Esophagus squamous epithelium (tissue), 4 donors: ENCODE measurements around the gene ABHD1.

Source experiments
- POLR2A ChIP-seq, 4 donors: fragments of 450-650 bp; IDR thresholded peaks; one replicate each; pipeline ENCODE4 v1.6.1; 2017; ENCODE audit warnings: antibody characterized with exemption in 4 of 4, mild to moderate bottlenecking in 4 of 4, moderate library complexity in 3 of 4
- TF ChIP-seq, protein P1 (sequence below), 6 experiments: fragments of 450-650 bp in 4 of 6; fragments of 200-600 bp in 2 of 6; sonication (generic) in 2 of 6; IDR thresholded peaks; one replicate each; pipeline ENCODE4 v1.5.1; 2016 to 2019; ENCODE audit warnings: antibody characterized with exemption in 6 of 6, mild to moderate bottlenecking in 4 of 6, moderate library complexity in 4 of 6

DNA sequence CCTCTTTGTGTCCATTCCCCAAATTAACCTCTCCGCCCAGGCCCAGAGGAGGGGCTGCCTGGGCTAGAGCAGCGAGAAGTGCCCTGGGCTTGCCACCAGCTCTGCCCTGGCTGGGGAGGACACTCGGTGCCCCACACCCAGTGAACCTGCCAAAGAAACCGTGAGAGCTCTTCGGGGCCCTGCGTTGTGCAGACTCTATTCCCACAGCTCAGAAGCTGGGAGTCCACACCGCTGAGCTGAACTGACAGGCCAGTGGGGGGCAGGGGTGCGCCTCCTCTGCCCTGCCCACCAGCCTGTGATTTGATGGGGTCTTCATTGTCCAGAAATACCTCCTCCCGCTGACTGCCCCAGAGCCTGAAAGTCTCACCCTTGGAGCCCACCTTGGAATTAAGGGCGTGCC, 23.6 kb upstream of the ABHD1 start:
- TF ChIP-seq, protein P1, sequence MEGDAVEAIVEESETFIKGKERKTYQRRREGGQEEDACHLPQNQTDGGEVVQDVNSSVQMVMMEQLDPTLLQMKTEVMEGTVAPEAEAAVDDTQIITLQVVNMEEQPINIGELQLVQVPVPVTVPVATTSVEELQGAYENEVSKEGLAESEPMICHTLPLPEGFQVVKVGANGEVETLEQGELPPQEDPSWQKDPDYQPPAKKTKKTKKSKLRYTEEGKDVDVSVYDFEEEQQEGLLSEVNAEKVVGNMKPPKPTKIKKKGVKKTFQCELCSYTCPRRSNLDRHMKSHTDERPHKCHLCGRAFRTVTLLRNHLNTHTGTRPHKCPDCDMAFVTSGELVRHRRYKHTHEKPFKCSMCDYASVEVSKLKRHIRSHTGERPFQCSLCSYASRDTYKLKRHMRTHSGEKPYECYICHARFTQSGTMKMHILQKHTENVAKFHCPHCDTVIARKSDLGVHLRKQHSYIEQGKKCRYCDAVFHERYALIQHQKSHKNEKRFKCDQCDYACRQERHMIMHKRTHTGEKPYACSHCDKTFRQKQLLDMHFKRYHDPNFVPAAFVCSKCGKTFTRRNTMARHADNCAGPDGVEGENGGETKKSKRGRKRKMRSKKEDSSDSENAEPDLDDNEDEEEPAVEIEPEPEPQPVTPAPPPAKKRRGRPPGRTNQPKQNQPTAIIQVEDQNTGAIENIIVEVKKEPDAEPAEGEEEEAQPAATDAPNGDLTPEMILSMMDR (IDR thresholded peaks at IDR 0.05) = no peak
- no peak for TF ChIP-seq POLR2A (IDR thresholded peaks at IDR 0.05)
